GM19043 (cell line): Measurements from ENCODE around the gene CTCF.

Source experiments
- ATAC-seq: cut with Tn5 transposase; IDR thresholded peaks from one replicate; pipeline ENCODE4 v1.9.1; 2021; ENCODE audit warnings: low read depth; ENCODE audit not compliant: unreplicated experiment

Gene CTCF

GRCh38 chr16:67661886-67662652 is 99.7 kb downstream of the CTCF start:
- ATAC-seq = no peak

- no peak for ATAC-seq
These were observed 100.3 kb downstream of the CTCF start for GRCh38 chr16:67662653-67663010.

- no peak for ATAC-seq
These were observed 101.0 kb downstream of the CTCF start for GRCh38 chr16:67663151-67663876.

GRCh38 chr16:67663877-67664222 is 101.5 kb downstream of the CTCF start:
- no peak for ATAC-seq

- ATAC-seq = no peak
These were observed 101.9 kb downstream of the CTCF start for GRCh38 chr16:67664258-67664657.

- no peak for ATAC-seq
These were observed 102.5 kb downstream of the CTCF start for GRCh38 chr16:67664871-67665270.

- no peak for ATAC-seq
These were observed 103.3 kb downstream of the CTCF start for GRCh38 chr16:67665598-67665997.

- ATAC-seq = no peak
These were observed 103.8 kb downstream of the CTCF start for GRCh38 chr16:67666032-67666551.

- ATAC-seq = no peak
These were observed 104.5 kb downstream of the CTCF start, which contains the start of the genes C16orf86 and ENKD1 for GRCh38 chr16:67666559-67667452. Gene C16orf86, plus strand, starts transcription at chr16:67666814. Its CDS starts 157 bp downstream, at chr16:67666971. Gene ENKD1, minus strand, starts transcription at chr16:67666750. Its CDS starts 308 bp downstream, at chr16:67666442.

GRCh38 chr16:67667453-67667816 is 105.1 kb downstream of the CTCF start:
- no peak for ATAC-seq

- peak; percentile 75 for ATAC-seq
These were observed 105.6 kb downstream of the CTCF start for GRCh38 chr16:67667817-67668494.

- ATAC-seq = no peak
These were observed 106.3 kb downstream of the CTCF start for GRCh38 chr16:67668495-67669157.

- ATAC-seq = no peak
These were observed 107.3 kb downstream of the CTCF start for GRCh38 chr16:67669499-67670101.

- no peak for ATAC-seq
These were observed 110.0 kb downstream of the CTCF start for GRCh38 chr16:67672306-67672705.

- ATAC-seq = no peak
These were observed 110.7 kb downstream of the CTCF start for GRCh38 chr16:67672739-67673662.

GRCh38 chr16:67673712-67674580 is 111.6 kb downstream of the CTCF start:
- ATAC-seq = no peak

- ATAC-seq = no peak
These were observed 112.7 kb downstream of the CTCF start for GRCh38 chr16:67674851-67675578.
